ENCODE results near the gene EPHB1. TPM values are rescaled to one million over a fixed set of nuclear protein-coding genes. Genes with fewer than 3 reads are reported as not detected.

The EPHB1 gene
- total RNA-seq, 4 donors from 2014 or later, result 0.08 to 1.1 (median 0.72) TPM

DNA sequence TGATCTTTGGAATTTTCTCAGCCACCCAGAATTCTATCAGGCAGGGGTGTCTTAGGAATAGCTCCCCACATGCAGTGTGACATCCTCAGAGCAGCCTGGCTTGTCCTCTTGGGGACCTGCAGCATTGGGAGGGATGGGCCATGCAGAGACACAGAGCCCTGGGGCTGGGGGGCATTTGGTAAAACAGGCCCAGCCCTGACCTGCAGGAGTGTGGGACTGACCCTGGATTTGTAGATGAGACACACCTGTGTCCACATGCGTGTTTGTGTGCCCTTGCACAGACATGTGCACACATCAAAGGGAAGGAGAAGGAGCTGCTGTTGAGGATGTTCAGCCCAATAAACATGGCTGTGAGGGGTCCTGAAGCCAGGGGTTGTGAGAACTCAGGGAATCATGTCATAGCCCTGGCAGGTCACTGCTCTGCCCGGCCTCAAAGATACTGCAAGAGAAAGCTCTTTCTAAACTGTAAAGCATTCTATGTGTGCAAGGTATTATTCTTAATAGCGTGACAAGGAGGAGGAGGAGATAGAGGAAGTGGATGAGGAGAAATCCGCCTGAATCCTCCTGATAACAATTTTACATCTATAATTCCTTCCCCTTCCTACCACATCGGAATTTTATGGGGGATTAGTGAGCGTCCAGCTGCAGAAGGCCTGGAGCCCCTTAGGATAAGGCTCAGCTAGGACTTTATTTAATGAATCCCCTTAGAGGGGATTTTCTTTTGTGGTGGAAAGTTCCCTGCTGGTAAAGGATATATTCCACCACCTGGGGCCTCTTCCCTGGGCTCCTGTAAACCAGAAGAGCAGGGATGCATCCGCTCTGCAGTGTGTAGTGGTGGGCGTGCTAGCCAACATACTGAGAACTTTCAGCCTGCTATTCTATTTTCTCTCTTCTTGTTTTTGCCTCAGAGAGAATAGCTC lies 245.5 kb downstream of the EPHB1 start:
- H3K4me1 ChIP-seq, result no peaks in the 10 kb centered on the region
- DNase-seq, result no peak
- H3K4me3 ChIP-seq, result no peak overlapping the region
- 76 to 85% methylated on average over 7 to 8 of the region's 8 CpGs for WGBS, 2 donors
- no peak overlapping the region for H3K27ac ChIP-seq
- intact Hi-C loops (cut with DNase I), result no loop called here
- H3K27me3 ChIP-seq, result no peaks in the 10 kb centered on the region
- no peak for TF ChIP-seq POLR2A (IDR thresholded peaks at IDR 0.05)
- TF ChIP-seq, protein P1, sequence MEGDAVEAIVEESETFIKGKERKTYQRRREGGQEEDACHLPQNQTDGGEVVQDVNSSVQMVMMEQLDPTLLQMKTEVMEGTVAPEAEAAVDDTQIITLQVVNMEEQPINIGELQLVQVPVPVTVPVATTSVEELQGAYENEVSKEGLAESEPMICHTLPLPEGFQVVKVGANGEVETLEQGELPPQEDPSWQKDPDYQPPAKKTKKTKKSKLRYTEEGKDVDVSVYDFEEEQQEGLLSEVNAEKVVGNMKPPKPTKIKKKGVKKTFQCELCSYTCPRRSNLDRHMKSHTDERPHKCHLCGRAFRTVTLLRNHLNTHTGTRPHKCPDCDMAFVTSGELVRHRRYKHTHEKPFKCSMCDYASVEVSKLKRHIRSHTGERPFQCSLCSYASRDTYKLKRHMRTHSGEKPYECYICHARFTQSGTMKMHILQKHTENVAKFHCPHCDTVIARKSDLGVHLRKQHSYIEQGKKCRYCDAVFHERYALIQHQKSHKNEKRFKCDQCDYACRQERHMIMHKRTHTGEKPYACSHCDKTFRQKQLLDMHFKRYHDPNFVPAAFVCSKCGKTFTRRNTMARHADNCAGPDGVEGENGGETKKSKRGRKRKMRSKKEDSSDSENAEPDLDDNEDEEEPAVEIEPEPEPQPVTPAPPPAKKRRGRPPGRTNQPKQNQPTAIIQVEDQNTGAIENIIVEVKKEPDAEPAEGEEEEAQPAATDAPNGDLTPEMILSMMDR (IDR thresholded peaks at IDR 0.05), result no peak
- H3K36me3 ChIP-seq, result no peaks in the 10 kb centered on the region
- H3K9me3 ChIP-seq, result no peaks in the 10 kb centered on the region

GRCh38 chr3:135041601-135042000 lies 246.5 kb downstream of the EPHB1 start:
- DNase-seq, result no peak
- H3K36me3 ChIP-seq, result no peaks in the 10 kb centered on the region
- H3K4me3 ChIP-seq, result no peak overlapping the region
- 69 to 86% methylated on average over 2 of the region's 2 CpGs for WGBS, 2 donors
- no peak overlapping the region for H3K27ac ChIP-seq
- H3K4me1 ChIP-seq, result no peaks in the 10 kb centered on the region
- intact Hi-C loops (cut with DNase I), result no loop called here
- no peak for TF ChIP-seq POLR2A (IDR thresholded peaks at IDR 0.05)
- TF ChIP-seq, protein P1 (IDR thresholded peaks at IDR 0.05), result no peak
- H3K9me3 ChIP-seq, result no peaks in the 10 kb centered on the region
- no peaks in the 10 kb centered on the region for H3K27me3 ChIP-seq

DNA sequence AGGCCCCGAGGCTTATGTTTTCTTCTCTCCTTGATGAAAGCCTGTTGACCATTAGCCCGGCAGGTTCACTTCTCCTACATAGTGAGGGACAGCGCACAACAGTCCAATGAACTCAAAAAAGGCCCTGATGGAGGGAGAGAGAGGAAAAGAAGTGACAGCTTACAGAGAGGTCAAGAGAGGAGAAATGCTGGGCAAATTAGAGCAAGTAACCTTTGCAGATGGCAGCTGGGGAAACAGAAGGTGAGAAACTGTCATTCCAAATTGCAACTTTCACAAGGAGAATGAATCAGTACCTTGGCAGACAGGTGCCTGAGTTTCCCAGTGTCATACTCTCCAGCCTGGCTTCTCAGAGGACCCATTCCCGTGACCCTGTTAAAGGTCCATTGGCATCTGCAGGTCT lies 252.0 kb downstream of the EPHB1 start:
- no peak for DNase-seq
- Histone ChIP-seq H3K9me3 (no peaks in the 10 kb centered on the region), H3K36me3 (no peaks in the 10 kb centered on the region), H3K27me3 (no peaks in the 10 kb centered on the region), H3K27ac (no peak overlapping the region), H3K4me3 (no peak overlapping the region), H3K4me1 (no peaks in the 10 kb centered on the region)
- TF ChIP-seq, protein P1 (IDR thresholded peaks at IDR 0.05), result no peak
- TF ChIP-seq POLR2A (IDR thresholded peaks at IDR 0.05), result no peak
- intact Hi-C loops (cut with DNase I), result no loop called here
- WGBS, 2 donors, result 56 to 69% methylated on average over 2 to 3 of the region's 4 CpGs

GRCh38 chr3:135050536-135050935 lies 255.5 kb downstream of the EPHB1 start:
- Histone ChIP-seq H3K27me3 (no peaks in the 10 kb centered on the region), H3K4me1 (no peaks in the 10 kb centered on the region), H3K4me3 (no peak overlapping the region), H3K36me3 (no peaks in the 10 kb centered on the region), H3K9me3 (no peaks in the 10 kb centered on the region), H3K27ac (no peak overlapping the region)
- 69 to 82% methylated on average over 3 of the region's 3 CpGs for WGBS, 2 donors
- intact Hi-C loops (cut with DNase I), result no loop called here
- no peak for TF ChIP-seq POLR2A (IDR thresholded peaks at IDR 0.05)
- TF ChIP-seq, protein P1 (IDR thresholded peaks at IDR 0.05), result no peak
- DNase-seq, result no peak

GRCh38 chr3:135051409-135051973 lies 256.4 kb downstream of the EPHB1 start:
- DNase-seq, result no peak
- H3K27ac ChIP-seq, result no peak overlapping the region
- H3K4me1 ChIP-seq, result no peaks in the 10 kb centered on the region
- no peak overlapping the region for H3K4me3 ChIP-seq
- TF ChIP-seq POLR2A (IDR thresholded peaks at IDR 0.05), result no peak
- TF ChIP-seq, protein P1 (IDR thresholded peaks at IDR 0.05), result no peak
- no peaks in the 10 kb centered on the region for H3K27me3 ChIP-seq
- no peaks in the 10 kb centered on the region for H3K36me3 ChIP-seq
- H3K9me3 ChIP-seq, result no peaks in the 10 kb centered on the region
- intact Hi-C loops (cut with DNase I), result no loop called here
- WGBS, 2 donors, result 58 to 72% methylated on average over 4 of the region's 4 CpGs

Data from esophagus squamous epithelium (tissue), 5 donors.